SK-N-SH treated with all-trans-retinoic acid at 6 μM for 48 hours (cell line): Measurements from ENCODE around the gene MARVELD2.

ENCODE experiments used
- ARNTL ChIP-seq: fragments of 450-650 bp; formaldehyde crosslinking; IDR thresholded peaks from 2 replicates; pipeline ENCODE4 v1.5.0; 2020; ENCODE audit warnings: low read depth, mild to moderate bottlenecking, moderate library complexity, borderline replicate concordance
- BACH2 ChIP-seq: fragments of 250-450 bp; sonication (Bioruptor Pico); IDR thresholded peaks from 2 replicates; pipeline ENCODE4 v1.9.0; 2021; ENCODE audit warnings: mild to moderate bottlenecking, borderline replicate concordance
- CREB5 ChIP-seq: fragments of 250-450 bp; sonication (Bioruptor Pico); IDR thresholded peaks from 2 replicates; pipeline ENCODE4 v1.5.1; 2020; ENCODE audit warnings: low read depth, mild to moderate bottlenecking, moderate library complexity
- CSRNP3 ChIP-seq: fragments of 250-450 bp; sonication (Bioruptor Pico); IDR thresholded peaks from 2 replicates; pipeline ENCODE4 v1.5.1; 2021; ENCODE audit warnings: mild to moderate bottlenecking, moderate library complexity
- ISL1 ChIP-seq: fragments of 250-450 bp; sonication (Bioruptor Pico); IDR thresholded peaks from 2 replicates; pipeline ENCODE4 v2.1.2; 2022; ENCODE audit warnings: mild to moderate bottlenecking, moderate library complexity
- PATZ1 ChIP-seq: fragments of 250-450 bp; sonication (Bioruptor Pico); IDR thresholded peaks from 2 replicates; pipeline ENCODE4 v1.8.0; 2020; ENCODE audit warnings: mild to moderate bottlenecking, moderate library complexity, borderline replicate concordance
- PPARA ChIP-seq: fragments of 250-450 bp; sonication (Bioruptor Pico); IDR thresholded peaks from 2 replicates; pipeline ENCODE4 v1.5.0; 2020; ENCODE audit warnings: mild to moderate bottlenecking, borderline replicate concordance
- RARB ChIP-seq: fragments of 250-450 bp; sonication (Bioruptor Pico); IDR thresholded peaks from 2 replicates; pipeline ENCODE4 v1.8.0; 2021; ENCODE audit warnings: mild to moderate bottlenecking, moderate library complexity
- TSHZ2 ChIP-seq: fragments of 250-450 bp; sonication (Bioruptor Pico); IDR thresholded peaks from 2 replicates; pipeline ENCODE4 v1.5.0; 2020; ENCODE audit warnings: mild to moderate bottlenecking, moderate library complexity
- ZFP30 ChIP-seq: fragments of 450-650 bp; formaldehyde crosslinking; IDR thresholded peaks from 2 replicates; pipeline ENCODE4 v1.5.0; 2022; ENCODE audit warnings: mild to moderate bottlenecking, moderate library complexity
- ZNF565 ChIP-seq: fragments of 450-650 bp; formaldehyde crosslinking; conservative IDR thresholded peaks from 2 replicates; pipeline ENCODE4 v1.5.0; 2020; ENCODE audit warnings: low read depth, mild to moderate bottlenecking, moderate library complexity
- ZNF8 ChIP-seq: fragments of 450-650 bp; formaldehyde crosslinking; IDR thresholded peaks from 2 replicates; pipeline ENCODE4 v1.5.0; 2020; ENCODE audit warnings: mild to moderate bottlenecking, moderate library complexity

GRCh38 chr5:69378376-69378775, 36.5 kb upstream of the MARVELD2 start:
- no peak for TF ChIP-seq BACH2 (CRISPR knock-in tag)
- TF ChIP-seq ISL1, result no peak
- no peak for TF ChIP-seq CREB5 (CRISPR knock-in tag)
- no peak for TF ChIP-seq ZNF8 (CRISPR knock-in tag)
- TF ChIP-seq ARNTL (CRISPR knock-in tag), result no peak
- TF ChIP-seq ZNF565 (CRISPR knock-in tag), result no peak
- TF ChIP-seq CSRNP3 (CRISPR knock-in tag), result no peak
- no peak for TF ChIP-seq RARB (CRISPR knock-in tag)
- TF ChIP-seq ZFP30 (CRISPR knock-in tag), result no peak
- no peak for TF ChIP-seq PPARA
- no peak for TF ChIP-seq TSHZ2
- no peak for TF ChIP-seq PATZ1
